ENCODE measurements around the gene ERCC5. TPM values are rescaled to one million over a fixed set of nuclear protein-coding genes. Genes with fewer than 3 reads are reported as not detected.

Gene ERCC5
- polyA plus RNA-seq, 1 donor (not counting 4 experiments of a cell fraction or from before 2014, with no cell fraction given) = 40.3 TPM

- dilution Hi-C loops (cut with MboI; ENCODE audit: extremely low pct_ligation_motif_present, low sequenced_read_pairs) = no loop called here
- Histone ChIP-seq H3K9ac (ENCODE audit: control insufficient read depth, extremely low read depth, insufficient read depth, low read length) (no peak overlapping the region), H3K9me1 (ENCODE audit: control insufficient read depth, extremely low read depth, insufficient read depth, low read length) (no peaks in the 10 kb centered on the region), H3K4me1 (ENCODE audit: control insufficient read depth, extremely low read depth, insufficient read depth, low read length) (peaks cover 51% of the 10 kb centered on the region), H3K79me2 (ENCODE audit: control insufficient read depth, insufficient read depth, low read length) (no peaks in the 10 kb centered on the region), H3K27me3 (ENCODE audit: control insufficient read depth, extremely low read depth, insufficient read depth, low read length) (no peaks in the 10 kb centered on the region), H4K20me1 (ENCODE audit: control insufficient read depth, extremely low read depth, insufficient read depth, low read length) (no peaks in the 10 kb centered on the region), H2AFZ (ENCODE audit: control insufficient read depth, low read length) (peak overlapping the region; percentile 3), H3K27ac (ENCODE audit: control insufficient read depth, insufficient read depth, low read length) (peak overlapping the region; percentile 19), H3K4me3 (ENCODE audit: control insufficient read depth in 2 of 3, extremely low read depth in 1 of 3, insufficient read depth in 2 of 3, low read depth in 1 of 3, low read length in 3 of 3) (no peak overlapping the region), H3K4me2 (ENCODE audit: control insufficient read depth, extremely low read depth, insufficient read depth, low read depth, low read length) (no peak overlapping the region), H3K36me3 (ENCODE audit: control insufficient read depth in 2 of 2, extremely low read depth in 1 of 2, insufficient read depth in 2 of 2, low read length in 2 of 2) (no peaks in the 10 kb centered on the region), H3K9me3 (ENCODE audit: control insufficient read depth, low read depth, low read length) (no peaks in the 10 kb centered on the region)
- TF ChIP-seq EZH2 (IDR thresholded peaks at IDR 0.05; ENCODE audit: low read length) = no peak
- TF ChIP-seq CTCF (optimal IDR thresholded peaks at IDR 0.05 in 1 of 3, IDR thresholded peaks at IDR 0.05 in 1 of 3, conservative IDR thresholded peaks at IDR 0.05 in 1 of 3; ENCODE audit: extremely low read depth in 1 of 3, insufficient read depth in 2 of 3, low read length in 3 of 3) = no peak
- DNase-seq (ENCODE audit: low read depth, low spot score) = no peak
- no peak for FAIRE-seq
Observed at GRCh38 chr13:102907016-102907756, 61.4 kb downstream of the ERCC5 start.

- no peaks in the 10 kb centered on the region for H3K9me3 ChIP-seq (ENCODE audit: control insufficient read depth, low read depth, low read length)
- H2AFZ ChIP-seq (ENCODE audit: control insufficient read depth, low read length) = peak overlapping the region; percentile 56
- FAIRE-seq (peak; percentile 71), DNase-seq (ENCODE audit: low read depth, low spot score) (no peak)
- H4K20me1 ChIP-seq (ENCODE audit: control insufficient read depth, extremely low read depth, insufficient read depth, low read length) = no peaks in the 10 kb centered on the region
- H3K9ac ChIP-seq (ENCODE audit: control insufficient read depth, extremely low read depth, insufficient read depth, low read length) = no peak overlapping the region
- no peaks in the 10 kb centered on the region for H3K9me1 ChIP-seq (ENCODE audit: control insufficient read depth, extremely low read depth, insufficient read depth, low read length)
- H3K36me3 ChIP-seq (ENCODE audit: control insufficient read depth in 2 of 2, extremely low read depth in 1 of 2, insufficient read depth in 2 of 2, low read length in 2 of 2) = no peaks in the 10 kb centered on the region
- peak overlapping the region; percentile 19 for H3K27ac ChIP-seq (ENCODE audit: control insufficient read depth, insufficient read depth, low read length)
- H3K4me1 ChIP-seq (ENCODE audit: control insufficient read depth, extremely low read depth, insufficient read depth, low read length) = peaks cover 55% of the 10 kb centered on the region
- no peaks in the 10 kb centered on the region for H3K27me3 ChIP-seq (ENCODE audit: control insufficient read depth, extremely low read depth, insufficient read depth, low read length)
- dilution Hi-C loops (cut with MboI; ENCODE audit: extremely low pct_ligation_motif_present, low sequenced_read_pairs) = no loop called here
- no peak for TF ChIP-seq EZH2 (IDR thresholded peaks at IDR 0.05; ENCODE audit: low read length)
- TF ChIP-seq CTCF (optimal IDR thresholded peaks at IDR 0.05 in 1 of 3, IDR thresholded peaks at IDR 0.05 in 1 of 3, conservative IDR thresholded peaks at IDR 0.05 in 1 of 3; ENCODE audit: extremely low read depth in 1 of 3, insufficient read depth in 2 of 3, low read length in 3 of 3) = no peak
- H3K4me3 ChIP-seq (ENCODE audit: control insufficient read depth in 2 of 3, extremely low read depth in 1 of 3, insufficient read depth in 2 of 3, low read depth in 1 of 3, low read length in 3 of 3) = no peak overlapping the region
- H3K79me2 ChIP-seq (ENCODE audit: control insufficient read depth, insufficient read depth, low read length) = no peaks in the 10 kb centered on the region
- H3K4me2 ChIP-seq (ENCODE audit: control insufficient read depth, extremely low read depth, insufficient read depth, low read depth, low read length) = peak overlapping the region; percentile 11
Observed at GRCh38 chr13:102907886-102908515, 62.2 kb downstream of the ERCC5 start.

All from keratinocyte (primary cell).